ENCODE data around the gene ZMYM4. TPM values are rescaled to one million over a fixed set of nuclear protein-coding genes. Genes with fewer than 3 reads are reported as not detected.

ZMYM4 gene
- total RNA-seq, 1 donor from 2014 or later = 27.7 TPM

DNA sequence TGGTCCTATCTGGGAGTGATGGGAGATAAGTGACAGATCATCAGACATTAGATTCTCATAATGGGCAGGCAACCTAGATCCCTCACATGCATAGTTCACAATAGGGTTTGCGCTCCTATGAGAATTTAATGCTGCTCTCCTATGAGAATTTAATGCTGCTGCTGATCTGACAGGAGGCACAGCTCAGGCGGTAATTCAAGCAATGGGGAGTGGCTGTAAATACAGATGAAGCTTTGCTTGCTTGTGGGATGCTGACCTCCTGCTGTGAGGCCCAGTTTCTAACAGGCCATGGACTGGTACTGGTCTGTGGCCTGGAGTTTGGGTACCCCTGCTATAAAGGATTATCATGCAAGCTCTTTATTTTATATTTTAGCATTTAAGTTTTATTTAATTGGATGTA, 72.0 kb downstream of the ZMYM4 start:
- peaks cover 0 to 6% of the 10 kb centered on the region in 2 donors for H3K36me3 ChIP-seq

DNA sequence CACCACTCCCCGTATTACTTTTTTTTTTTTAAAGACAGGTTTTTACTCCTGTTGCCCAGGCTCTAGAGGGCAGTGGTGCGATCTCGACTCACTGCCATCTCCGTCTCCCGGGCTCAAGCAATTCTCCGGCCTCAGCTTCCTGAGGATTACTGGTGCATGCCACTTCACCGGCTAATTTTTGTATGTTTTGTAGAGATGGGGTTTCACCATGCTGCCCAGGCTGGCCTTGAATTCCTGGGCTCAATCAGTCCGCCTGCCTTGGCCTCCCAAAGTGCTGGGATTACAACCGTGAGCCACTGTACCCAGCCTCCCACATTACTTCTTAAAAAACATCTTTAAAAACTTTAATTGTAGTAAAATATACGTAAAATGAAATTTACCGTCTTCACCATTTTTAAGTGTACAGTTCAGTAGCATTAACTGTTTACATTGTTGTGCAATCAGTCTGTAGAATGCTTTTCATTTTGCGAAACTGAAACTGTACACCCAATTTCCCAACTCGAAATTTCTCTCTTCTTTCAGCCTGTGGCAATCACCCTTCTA, 77.0 kb downstream of the ZMYM4 start:
- no peaks in the 10 kb centered on the region for H3K27me3 ChIP-seq
- H3K36me3 ChIP-seq = no peaks in the 10 kb centered on the region
- H3K9me3 ChIP-seq = no peaks in the 10 kb centered on the region
- no peak overlapping the region for H3K27ac ChIP-seq
- no peak overlapping the region for H3K4me3 ChIP-seq
- intact Hi-C loops (cut with DNase I) = no loop called here
- DNase-seq (ENCODE audit: extremely low spot score in 2 of 2) = no peak
- no peak for TF ChIP-seq POLR2A (IDR thresholded peaks at IDR 0.05)
- TF ChIP-seq POLR2AphosphoS5 (IDR thresholded peaks at IDR 0.05; ENCODE audit: insufficient read depth in 1 of 2, low read depth in 1 of 2) = no peak
- TF ChIP-seq, protein P1, sequence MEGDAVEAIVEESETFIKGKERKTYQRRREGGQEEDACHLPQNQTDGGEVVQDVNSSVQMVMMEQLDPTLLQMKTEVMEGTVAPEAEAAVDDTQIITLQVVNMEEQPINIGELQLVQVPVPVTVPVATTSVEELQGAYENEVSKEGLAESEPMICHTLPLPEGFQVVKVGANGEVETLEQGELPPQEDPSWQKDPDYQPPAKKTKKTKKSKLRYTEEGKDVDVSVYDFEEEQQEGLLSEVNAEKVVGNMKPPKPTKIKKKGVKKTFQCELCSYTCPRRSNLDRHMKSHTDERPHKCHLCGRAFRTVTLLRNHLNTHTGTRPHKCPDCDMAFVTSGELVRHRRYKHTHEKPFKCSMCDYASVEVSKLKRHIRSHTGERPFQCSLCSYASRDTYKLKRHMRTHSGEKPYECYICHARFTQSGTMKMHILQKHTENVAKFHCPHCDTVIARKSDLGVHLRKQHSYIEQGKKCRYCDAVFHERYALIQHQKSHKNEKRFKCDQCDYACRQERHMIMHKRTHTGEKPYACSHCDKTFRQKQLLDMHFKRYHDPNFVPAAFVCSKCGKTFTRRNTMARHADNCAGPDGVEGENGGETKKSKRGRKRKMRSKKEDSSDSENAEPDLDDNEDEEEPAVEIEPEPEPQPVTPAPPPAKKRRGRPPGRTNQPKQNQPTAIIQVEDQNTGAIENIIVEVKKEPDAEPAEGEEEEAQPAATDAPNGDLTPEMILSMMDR (IDR thresholded peaks at IDR 0.05) = no peak
- peaks cover 11% of the 10 kb centered on the region for H3K4me1 ChIP-seq

More for the DNA sequence above, 72.0 kb downstream of the ZMYM4 start:
- Histone ChIP-seq H3K27me3 (no peaks in the 10 kb centered on the region), H3K4me3 (no peak overlapping the region), H3K9me3 (no peaks in the 10 kb centered on the region), H3K27ac (no peak overlapping the region), H3K4me1 (peaks cover 6% of the 10 kb centered on the region)
- DNase-seq (ENCODE audit: extremely low spot score in 2 of 2) = no peak
- intact Hi-C loops (cut with DNase I) = no loop called here
- TF ChIP-seq POLR2AphosphoS5 (IDR thresholded peaks at IDR 0.05; ENCODE audit: insufficient read depth in 1 of 2, low read depth in 1 of 2) = no peak
- TF ChIP-seq, protein P1 (IDR thresholded peaks at IDR 0.05) = no peak
- TF ChIP-seq POLR2A (IDR thresholded peaks at IDR 0.05) = no peak

DNA sequence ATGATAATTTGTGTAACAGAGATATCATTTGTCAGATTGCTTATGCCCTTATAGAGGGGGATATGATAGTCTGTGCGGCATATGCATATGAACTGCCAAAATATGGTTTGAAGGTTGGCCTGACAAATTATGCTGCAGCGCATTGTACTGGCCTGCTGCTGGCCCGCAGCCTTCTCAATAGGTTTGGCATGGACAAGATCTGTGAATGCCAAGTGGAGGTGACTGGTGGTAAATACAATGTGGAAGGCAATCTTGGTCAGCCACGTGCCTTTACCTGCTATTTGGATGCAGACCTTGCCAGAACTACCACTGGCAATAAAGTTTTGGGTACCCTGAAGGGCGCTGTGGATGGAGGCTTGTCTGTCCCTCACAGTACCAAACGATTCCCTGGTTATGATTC, 82.4 kb downstream of the ZMYM4 start:
- intact Hi-C loops (cut with DNase I) = no loop called here
- H3K27ac ChIP-seq = no peak overlapping the region

DNA sequence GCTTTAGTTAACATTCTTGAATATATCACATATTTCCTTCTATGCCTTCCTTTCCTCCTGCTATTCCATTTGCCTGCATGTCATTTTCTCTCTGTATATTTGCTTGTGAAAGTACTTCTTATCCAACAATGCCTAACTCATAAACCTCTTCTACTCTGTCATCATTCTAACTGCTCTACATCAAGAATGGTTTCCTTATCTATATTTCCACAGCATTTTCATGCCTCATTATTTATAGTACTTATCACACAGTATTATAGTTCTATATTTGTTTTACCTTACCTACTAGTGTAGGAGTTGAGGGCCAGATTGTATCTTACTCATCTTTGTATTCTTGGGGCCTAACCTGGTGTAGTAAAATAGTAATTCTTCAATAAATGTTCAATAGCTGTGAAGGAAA, 91.5 kb downstream of the ZMYM4 start:
- TF ChIP-seq, protein P1 (IDR thresholded peaks at IDR 0.05) = no peak
- no peak for TF ChIP-seq POLR2AphosphoS5 (IDR thresholded peaks at IDR 0.05; ENCODE audit: insufficient read depth in 1 of 2, low read depth in 1 of 2)
- no peak for TF ChIP-seq POLR2A (IDR thresholded peaks at IDR 0.05)
- H3K27ac ChIP-seq = no peak overlapping the region
- intact Hi-C loops (cut with DNase I) = no loop called here
- no peak overlapping the region for H3K4me3 ChIP-seq
- no peaks in the 10 kb centered on the region for H3K27me3 ChIP-seq
- DNase-seq (ENCODE audit: extremely low spot score in 2 of 2) = no peak
- H3K36me3 ChIP-seq = peaks cover 0 to 5% of the 10 kb centered on the region in 2 donors
- H3K9me3 ChIP-seq = no peaks in the 10 kb centered on the region
- H3K4me1 ChIP-seq = no peaks in the 10 kb centered on the region

More for the DNA sequence above, 82.4 kb downstream of the ZMYM4 start:
- Histone ChIP-seq H3K4me1 (peaks cover 6% of the 10 kb centered on the region), H3K4me3 (no peak overlapping the region), H3K36me3 (no peaks in the 10 kb centered on the region), H3K27me3 (no peaks in the 10 kb centered on the region), H3K9me3 (no peaks in the 10 kb centered on the region)
- TF ChIP-seq POLR2AphosphoS5 (IDR thresholded peaks at IDR 0.05; ENCODE audit: insufficient read depth in 1 of 2, low read depth in 1 of 2) (no peak), POLR2A (IDR thresholded peaks at IDR 0.05) (no peak)
- TF ChIP-seq, protein P1 (IDR thresholded peaks at IDR 0.05) = no peak
- no peak for DNase-seq (ENCODE audit: extremely low spot score in 2 of 2)

DNA sequence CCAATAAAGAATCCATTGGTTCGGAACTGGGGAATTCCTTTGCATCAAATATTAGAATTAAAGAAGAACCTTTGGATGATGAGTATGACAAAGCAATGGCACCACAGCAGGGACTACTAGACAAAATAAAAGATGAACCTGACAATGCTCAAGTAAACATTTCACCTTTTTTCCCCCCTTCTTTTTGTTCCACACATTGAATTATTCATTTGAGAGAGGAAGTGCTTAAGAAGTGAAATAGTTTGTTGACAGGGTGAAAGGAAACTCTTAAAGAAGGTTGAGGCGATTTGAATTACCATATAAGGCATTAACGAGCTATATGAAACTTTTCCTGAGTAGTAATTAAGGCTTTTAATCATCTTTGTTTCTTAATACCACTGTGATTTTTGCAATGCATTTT, 93.1 kb downstream of the ZMYM4 start:
- no peaks in the 10 kb centered on the region for H3K27me3 ChIP-seq
- no peak overlapping the region for H3K27ac ChIP-seq
- H3K9me3 ChIP-seq = no peaks in the 10 kb centered on the region
- H3K4me3 ChIP-seq = no peak overlapping the region
- intact Hi-C loops (cut with DNase I) = no loop called here
- TF ChIP-seq POLR2AphosphoS5 (IDR thresholded peaks at IDR 0.05; ENCODE audit: insufficient read depth in 1 of 2, low read depth in 1 of 2) = no peak
- TF ChIP-seq, protein P1 (IDR thresholded peaks at IDR 0.05) = no peak
- no peak for TF ChIP-seq POLR2A (IDR thresholded peaks at IDR 0.05)
- DNase-seq (ENCODE audit: extremely low spot score in 2 of 2) = no peak
- no peaks in the 10 kb centered on the region for H3K4me1 ChIP-seq
- peaks cover 0 to 5% of the 10 kb centered on the region in 2 donors for H3K36me3 ChIP-seq
